Transverse colon (tissue), 4 donors: ENCODE results near the gene STK10. TPM values are rescaled to one million over a fixed set of nuclear protein-coding genes. Genes with fewer than 3 reads are reported as not detected.

Experiments used
- DNase-seq: peaks from one replicate; pipeline ENCODE4 v3.0.0-alpha.2; 2019
- H3K27ac ChIP-seq, 4 donors: fragments of 200-600 bp; sonication (generic); 2 replicates each; pipeline ENCODE4 v1.5.1; 2016 to 2018; ENCODE audit warnings: inconsistent platforms in 4 of 4
- H3K27me3 ChIP-seq: fragments of 200-600 bp; sonication (generic); 2 replicates; pipeline ENCODE4 v1.5.1; 2017; ENCODE audit warnings: inconsistent platforms
- H3K36me3 ChIP-seq, 4 donors: fragments of 200-600 bp; sonication (generic); 2 replicates each; pipeline ENCODE4 v1.5.1; 2017 to 2019; ENCODE audit warnings: inconsistent platforms in 4 of 4
- H3K4me1 ChIP-seq, 4 donors: fragments of 200-600 bp; sonication (generic); 2 replicates each; pipeline ENCODE4 v1.5.1; 2017 to 2020; ENCODE audit warnings: inconsistent platforms in 4 of 4
- H3K4me3 ChIP-seq, 4 donors: fragments of 200-600 bp; sonication (generic); 1 replicate in 1 of 4; 2 replicates in 3 of 4; pipeline versions ENCODE4 v1.5.1 to v1.6.1; 2017 to 2019; ENCODE audit warnings: inconsistent platforms in 4 of 4
- H3K9me3 ChIP-seq, 2 donors: fragments of 200-600 bp; sonication (generic); 2 replicates each; pipeline ENCODE4 v1.5.1; 2017 to 2019; ENCODE audit warnings: inconsistent platforms in 2 of 2
- CTCF ChIP-seq, 5 experiments: fragments of 200-600 bp in 3 of 5; fragments of 450-650 bp in 2 of 5; sonication (generic) in 3 of 5; IDR thresholded peaks; 1 replicate in 2 of 5; 2 replicates in 3 of 5; pipeline ENCODE4 v1.5.1; 2016 to 2017; ENCODE audit warnings: antibody characterized with exemption in 5 of 5, inconsistent platforms in 3 of 5, mild to moderate bottlenecking in 2 of 5, moderate library complexity in 1 of 5
- EP300 ChIP-seq: sonication (generic); formaldehyde crosslinking; IDR thresholded peaks from one replicate; pipeline ENCODE4 v1.6.1; 2017; ENCODE audit warnings: antibody characterized with exemption, low read depth
- POLR2A ChIP-seq: fragments of 450-650 bp; IDR thresholded peaks from one replicate; pipeline ENCODE4 v1.6.1; 2016; ENCODE audit warnings: antibody characterized with exemption, mild to moderate bottlenecking, moderate library complexity
- POLR2AphosphoS5 ChIP-seq, 3 donors: sonication (generic); formaldehyde crosslinking; IDR thresholded peaks; one replicate each; pipeline ENCODE4 v1.6.1; 2016; ENCODE audit warnings: antibody characterized with exemption in 3 of 3
- WGBS, 2 donors: methylation state at CpG; one replicate each; pipeline ENCODE4 v1.1.5; 2018; ENCODE audit warnings: low coverage in 1 of 2; 5-methylcytosine and 5-hydroxymethylcytosine counted together
- in situ Hi-C, 4 donors: fragments of 200-750 bp; cut with MboI; loops; one replicate each; pipeline versions ENCODE4 v1.15.0 to v1.15.1; 2017; ENCODE audit warnings: low sequenced_read_pairs in 3 of 4, low pct_ligation_motif_present in 1 of 4, low pct_unique_long_range_greater_than_20kb in 1 of 4
- intact Hi-C: fragments of 100-400 bp; cut with DNase I; formaldehyde crosslinking; loops from one replicate; pipeline ENCODE4 v1.15.1; 2023; ENCODE audit warnings: low total_unique reads
- total RNA-seq, 4 donors: library from RNA; depleted of rRNA; stranded (reverse); fragments of >200 nt; gene quantifications; one replicate each; pipeline ENCODE4 v1.1.0, GENCODE V29; 2016

The STK10 gene
- total RNA-seq, 4 donors from 2014 or later, result 21.2 to 207 (median 49.3) TPM

DNA sequence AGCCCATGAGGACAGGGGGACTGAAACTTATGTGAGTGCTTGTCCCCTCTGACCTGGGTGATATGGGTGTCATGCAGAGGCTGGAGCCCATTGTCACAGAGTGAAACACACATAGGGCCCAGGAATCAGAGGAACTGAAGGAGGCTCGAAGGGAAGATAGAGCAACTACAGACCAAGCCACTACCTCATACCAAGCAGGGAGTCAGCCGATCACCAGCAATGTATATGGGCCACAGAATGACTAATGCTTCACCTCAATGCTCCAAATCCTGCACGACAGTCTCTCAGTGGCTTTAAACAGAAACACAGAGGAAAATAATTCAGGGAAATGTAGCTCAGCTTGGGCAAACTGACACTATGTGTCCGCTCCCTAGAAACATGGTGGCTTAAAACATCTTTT, 172.7 kb downstream of the STK10 start:
- intact Hi-C loops (loop anchor here (2.0 kb wide), 1 partner anchor 29 kb away; no protein-coding TSS in a partner anchor), in situ Hi-C loops (no loop called here)
- TF ChIP-seq POLR2AphosphoS5 (IDR thresholded peaks at IDR 0.05) (no peak), CTCF (IDR thresholded peaks at IDR 0.05) (no peak), POLR2A (no peak), EP300 (no peak)
- DNase-seq, result no peak
- H3K9me3 ChIP-seq, result no peaks in the 10 kb centered on the region
- no peak overlapping the region for H3K4me3 ChIP-seq
- H3K36me3 ChIP-seq, result no peaks in the 10 kb centered on the region
- no peak overlapping the region for H3K27ac ChIP-seq
- WGBS, 2 donors, result 79 to 89% methylated on average over 3 to 4 of the region's 4 CpGs
- H3K27me3 ChIP-seq, result no peaks in the 10 kb centered on the region
- H3K4me1 ChIP-seq, result no peaks in the 10 kb centered on the region

- in situ Hi-C loops, result no loop called here
- no peaks in the 10 kb centered on the region for H3K36me3 ChIP-seq
- H3K27ac ChIP-seq, result no peak overlapping the region
- TF ChIP-seq CTCF (IDR thresholded peaks at IDR 0.05), result no peak
- TF ChIP-seq POLR2AphosphoS5 (IDR thresholded peaks at IDR 0.05), result no peak
- no peak for TF ChIP-seq EP300
- TF ChIP-seq POLR2A, result no peak
- no peaks in the 10 kb centered on the region for H3K27me3 ChIP-seq
- 61 to 100% methylated on average over 1 to 2 of the region's 2 CpGs for WGBS, 2 donors
- H3K4me3 ChIP-seq, result no peak overlapping the region
- intact Hi-C loops, result no loop called here
- H3K4me1 ChIP-seq, result peaks cover 3 to 13% (median 11%) of the 10 kb centered on the region in 4 donors
- H3K9me3 ChIP-seq, result no peaks in the 10 kb centered on the region
- no peak for DNase-seq
Observed at GRCh38 chr5:172010278-172010677, 177.7 kb downstream of the STK10 start.

DNA sequence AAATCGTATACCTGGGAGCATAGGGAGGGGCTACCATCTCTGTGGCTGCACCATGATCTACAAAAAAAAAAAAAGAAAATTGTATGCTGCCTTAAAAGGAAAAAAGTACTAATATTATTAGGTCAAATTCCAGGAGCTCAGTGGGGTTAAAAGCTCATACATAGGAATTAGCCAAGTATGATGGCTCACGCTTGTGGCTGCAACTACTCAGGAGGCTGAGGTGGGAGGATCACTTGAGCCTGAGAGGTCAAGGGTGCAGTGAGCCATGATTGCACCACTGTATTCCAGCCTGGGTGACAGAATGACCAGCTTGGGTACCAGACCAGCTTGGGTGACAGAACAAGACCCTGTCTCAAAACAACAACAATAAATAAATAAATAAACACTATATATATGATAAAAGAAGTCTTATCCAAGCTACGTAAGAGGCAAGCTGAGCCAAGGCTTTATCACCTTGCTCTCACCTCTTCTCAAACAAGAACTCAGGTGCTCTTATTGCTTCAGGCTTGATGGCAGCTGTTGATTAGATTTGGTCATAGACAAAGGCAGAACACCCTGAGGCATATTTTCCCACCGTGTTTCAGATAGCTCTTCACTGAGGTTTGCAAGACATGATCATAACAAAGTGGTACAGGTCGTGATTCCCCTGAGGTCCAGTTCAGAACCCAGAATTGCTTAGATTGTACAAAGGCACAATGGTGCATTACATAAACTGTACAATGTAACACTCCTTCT, 178.3 kb downstream of the STK10 start:
- H3K4me1 ChIP-seq, result peaks cover 7 to 19% (median 16%) of the 10 kb centered on the region in 4 donors
- WGBS, 2 donors, result 82 to 97% methylated on average over 3 to 5 of the region's 5 CpGs
- H3K27me3 ChIP-seq, result no peaks in the 10 kb centered on the region
- H3K9me3 ChIP-seq, result no peaks in the 10 kb centered on the region
- H3K27ac ChIP-seq, result no peak overlapping the region
- DNase-seq, result no peak
- no peak for TF ChIP-seq CTCF (IDR thresholded peaks at IDR 0.05)
- no peak for TF ChIP-seq EP300
- no peak for TF ChIP-seq POLR2AphosphoS5 (IDR thresholded peaks at IDR 0.05)
- no peak for TF ChIP-seq POLR2A
- intact Hi-C loops, result no loop called here
- H3K36me3 ChIP-seq, result no peaks in the 10 kb centered on the region
- no peak overlapping the region for H3K4me3 ChIP-seq
- in situ Hi-C loops, result no loop called here

GRCh38 chr5:172008689-172009141, 179.3 kb downstream of the STK10 start:
- no peaks in the 10 kb centered on the region for H3K36me3 ChIP-seq
- in situ Hi-C loops (no loop called here), intact Hi-C loops (no loop called here)
- H3K27ac ChIP-seq, result no peak overlapping the region
- TF ChIP-seq POLR2AphosphoS5 (IDR thresholded peaks at IDR 0.05) (no peak), CTCF (IDR thresholded peaks at IDR 0.05) (no peak), POLR2A (no peak), EP300 (no peak)
- H3K9me3 ChIP-seq, result no peaks in the 10 kb centered on the region
- peaks cover 12 to 29% (median 26%) of the 10 kb centered on the region in 4 donors for H3K4me1 ChIP-seq
- H3K27me3 ChIP-seq, result no peaks in the 10 kb centered on the region
- no peak for DNase-seq
- no peak overlapping the region for H3K4me3 ChIP-seq
- WGBS, 2 donors, result 48% methylated on average over 6 of the region's 6 CpGs; no CpG with 5 or more reads in 1 of the 2 donors
